BE2C (cell line): ENCODE results near the gene GLRX5.
A peak's percentile ranks its signal among the peaks of the same experiment; 100 is the strongest.

Experiments
- DNase-seq: peaks from one replicate; pipeline ENCODE4 v3.0.0-alpha.2; 2020
- H3K27me3 ChIP-seq: fragments of 250-450 bp; sonication (Bioruptor Pico); 2 replicates; pipeline ENCODE4 v1.5.1; 2020; ENCODE audit warnings: mild to moderate bottlenecking
- H3K36me3 ChIP-seq: fragments of 250-450 bp; sonication (Bioruptor Pico); 2 replicates; pipeline ENCODE4 v1.5.1; 2020; ENCODE audit warnings: mild to moderate bottlenecking
- H3K4me1 ChIP-seq: fragments of 250-450 bp; sonication (Bioruptor Pico); 2 replicates; pipeline ENCODE4 v1.5.1; 2020
- H3K4me3 ChIP-seq: 2 replicates; pipeline ENCODE4 v1.5.1; 2011; ENCODE audit warnings: low read depth, low read length
- H3K9me3 ChIP-seq: fragments of 250-450 bp; sonication (Bioruptor Pico); 2 replicates; pipeline ENCODE4 v1.5.1; 2020
- TF ChIP-seq, protein P1 (sequence below): IDR thresholded peaks from 2 replicates; pipeline ENCODE4 v1.5.1; 2012; ENCODE audit warnings: mild to moderate bottlenecking, low read depth, low read length

The GLRX5 gene

DNA sequence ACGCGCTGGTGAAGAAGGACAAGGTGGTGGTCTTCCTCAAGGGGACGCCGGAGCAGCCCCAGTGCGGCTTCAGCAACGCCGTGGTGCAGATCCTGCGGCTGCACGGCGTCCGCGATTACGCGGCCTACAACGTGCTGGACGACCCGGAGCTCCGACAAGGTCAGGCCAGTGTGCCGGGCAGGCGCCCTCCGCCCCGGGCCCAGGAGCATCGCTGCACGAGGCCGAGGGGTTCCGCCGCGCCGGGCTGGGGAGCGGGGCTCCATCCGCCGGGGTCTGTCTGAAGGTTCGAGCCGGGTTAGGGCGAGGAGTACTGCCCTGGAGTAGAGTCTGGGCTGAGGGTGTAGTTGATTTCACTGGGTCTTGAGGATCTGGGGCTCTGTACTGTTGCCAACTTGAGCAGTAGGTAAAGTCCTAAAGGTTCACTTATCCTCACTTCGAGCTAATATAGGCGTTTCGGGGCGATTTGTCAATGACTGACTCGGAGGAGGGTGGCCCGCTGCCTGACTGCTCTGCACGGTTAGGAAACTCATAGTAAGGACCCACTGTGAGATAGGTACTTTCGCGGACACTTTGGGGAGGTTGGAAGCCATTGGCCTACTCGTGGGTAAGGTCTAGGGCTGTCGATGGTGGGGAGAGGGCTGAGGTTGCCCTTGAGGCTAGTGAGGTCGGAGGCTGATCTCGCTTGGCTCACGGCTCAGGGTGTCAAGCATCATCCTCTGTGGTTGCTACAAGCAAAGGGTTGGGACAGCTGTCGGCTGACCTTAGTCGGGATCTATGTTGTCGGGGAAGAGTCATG lies 574 bp downstream of the GLRX5 start:
- Histone ChIP-seq H3K4me3 (peak overlapping the region; percentile 98), H3K9me3 (no peaks in the 10 kb centered on the region), H3K36me3 (peaks cover 12% of the 10 kb centered on the region; the same call in 1 of the 2 replicates), H3K4me1 (peaks cover 5% of the 10 kb centered on the region), H3K27me3 (no peaks in the 10 kb centered on the region)
- TF ChIP-seq, protein P1, sequence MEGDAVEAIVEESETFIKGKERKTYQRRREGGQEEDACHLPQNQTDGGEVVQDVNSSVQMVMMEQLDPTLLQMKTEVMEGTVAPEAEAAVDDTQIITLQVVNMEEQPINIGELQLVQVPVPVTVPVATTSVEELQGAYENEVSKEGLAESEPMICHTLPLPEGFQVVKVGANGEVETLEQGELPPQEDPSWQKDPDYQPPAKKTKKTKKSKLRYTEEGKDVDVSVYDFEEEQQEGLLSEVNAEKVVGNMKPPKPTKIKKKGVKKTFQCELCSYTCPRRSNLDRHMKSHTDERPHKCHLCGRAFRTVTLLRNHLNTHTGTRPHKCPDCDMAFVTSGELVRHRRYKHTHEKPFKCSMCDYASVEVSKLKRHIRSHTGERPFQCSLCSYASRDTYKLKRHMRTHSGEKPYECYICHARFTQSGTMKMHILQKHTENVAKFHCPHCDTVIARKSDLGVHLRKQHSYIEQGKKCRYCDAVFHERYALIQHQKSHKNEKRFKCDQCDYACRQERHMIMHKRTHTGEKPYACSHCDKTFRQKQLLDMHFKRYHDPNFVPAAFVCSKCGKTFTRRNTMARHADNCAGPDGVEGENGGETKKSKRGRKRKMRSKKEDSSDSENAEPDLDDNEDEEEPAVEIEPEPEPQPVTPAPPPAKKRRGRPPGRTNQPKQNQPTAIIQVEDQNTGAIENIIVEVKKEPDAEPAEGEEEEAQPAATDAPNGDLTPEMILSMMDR: no peak
- no peak for DNase-seq

DNA sequence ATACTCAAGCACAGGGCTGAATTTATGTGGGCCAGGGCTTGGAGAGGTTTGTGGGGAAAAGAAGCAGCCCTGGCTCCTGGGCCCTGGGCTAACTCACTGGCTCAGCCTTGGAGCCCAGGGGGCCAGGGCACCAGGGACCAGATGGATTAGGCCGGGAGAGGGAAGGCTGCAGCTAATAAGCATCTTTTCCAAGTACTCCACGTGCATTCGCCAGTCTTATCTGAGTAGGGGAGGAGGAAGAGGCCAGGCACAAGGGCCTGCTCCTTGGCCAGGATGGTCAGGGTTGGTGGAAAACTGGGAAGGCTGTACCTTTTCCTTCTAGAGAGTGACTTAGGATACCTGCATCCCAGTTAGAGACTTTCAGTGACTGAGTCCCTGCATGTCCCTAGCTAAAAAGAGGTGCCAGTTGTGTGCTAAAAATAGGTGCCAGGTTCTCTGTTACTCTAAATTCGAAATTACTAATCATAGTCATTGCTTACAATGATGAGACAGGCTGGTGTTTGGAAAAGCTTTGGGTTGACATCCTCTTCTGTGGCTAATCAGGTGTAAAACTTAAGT lies 1.3 kb downstream of the GLRX5 start:
- no peak for DNase-seq
- no peaks in the 10 kb centered on the region for H3K9me3 ChIP-seq
- H3K27me3 ChIP-seq: no peaks in the 10 kb centered on the region
- peaks cover 5% of the 10 kb centered on the region for H3K4me1 ChIP-seq
- H3K4me3 ChIP-seq: peak overlapping the region; percentile 98
- TF ChIP-seq, protein P1: no peak
- H3K36me3 ChIP-seq: peaks cover 8% of the 10 kb centered on the region; the same call in 1 of the 2 replicates

DNA sequence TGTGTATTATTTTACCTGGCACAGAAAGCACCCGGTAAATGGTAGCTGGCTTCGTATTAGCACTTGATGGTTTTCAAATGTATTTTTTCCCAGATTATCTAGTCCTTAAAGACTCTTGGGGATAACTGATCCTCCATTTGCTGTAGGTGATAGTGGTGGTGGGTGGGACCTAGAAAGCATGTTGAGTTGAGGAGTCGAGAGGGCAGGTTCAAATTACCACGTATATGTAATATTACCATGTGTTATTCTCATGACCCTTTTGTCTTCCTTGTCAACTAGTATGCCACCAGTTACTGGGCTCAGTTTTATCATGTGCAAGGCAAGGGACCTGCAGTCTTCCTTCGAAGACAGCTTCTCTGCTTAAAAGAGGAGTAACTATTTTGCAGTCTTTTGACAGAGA lies 1.8 kb downstream of the GLRX5 start:
- no peak for DNase-seq
- H3K4me1 ChIP-seq: peaks cover 5% of the 10 kb centered on the region
- H3K27me3 ChIP-seq: no peaks in the 10 kb centered on the region
- peak overlapping the region; percentile 98 for H3K4me3 ChIP-seq
- TF ChIP-seq, protein P1: no peak
- H3K36me3 ChIP-seq: peaks cover 4% of the 10 kb centered on the region; the same call in 1 of the 2 replicates
- no peaks in the 10 kb centered on the region for H3K9me3 ChIP-seq

DNA sequence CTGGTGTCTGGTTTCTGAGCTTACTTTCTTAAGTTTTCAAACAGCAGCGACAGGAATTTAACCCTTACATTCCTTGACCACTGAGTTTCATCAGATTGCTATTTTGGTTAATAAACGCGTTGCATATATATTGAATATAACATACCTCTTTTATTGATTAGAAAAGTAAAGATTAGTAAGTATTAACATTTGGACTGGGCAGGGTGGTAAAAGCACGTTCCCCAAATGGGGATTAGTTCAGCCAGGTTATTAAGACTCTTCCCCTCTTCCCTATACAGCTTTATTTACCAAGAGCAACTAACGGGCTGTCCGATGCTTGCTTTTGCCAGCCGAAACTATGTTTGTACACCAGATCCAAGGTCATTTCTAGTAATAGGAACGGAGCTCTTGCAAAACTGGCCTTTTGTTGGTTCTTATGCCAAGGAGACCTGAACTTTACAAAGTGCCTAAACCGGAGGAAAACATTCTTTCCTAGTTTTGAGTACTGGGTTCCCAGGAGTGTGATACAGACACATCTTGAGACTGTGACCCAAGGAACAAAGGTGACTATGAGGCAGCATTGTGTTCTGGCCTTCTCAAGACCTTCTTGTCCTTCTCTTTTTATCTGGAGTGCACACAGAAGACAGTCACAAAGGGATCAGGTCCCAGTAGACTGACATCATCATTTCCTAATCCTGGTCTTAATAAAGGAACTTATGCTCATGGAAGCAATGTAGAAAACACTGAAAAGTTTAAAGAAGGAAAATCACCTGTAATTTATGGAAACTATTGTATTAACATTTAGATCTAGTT lies 2.6 kb downstream of the GLRX5 start:
- H3K4me3 ChIP-seq: peak overlapping the region; percentile 98
- H3K4me1 ChIP-seq: peaks cover 3% of the 10 kb centered on the region; the same call in 1 of the 2 replicates
- TF ChIP-seq, protein P1: no peak
- DNase-seq: no peak
- H3K9me3 ChIP-seq: no peaks in the 10 kb centered on the region
- no peaks in the 10 kb centered on the region for H3K27me3 ChIP-seq
- H3K36me3 ChIP-seq: peaks cover 4% of the 10 kb centered on the region; the same call in 1 of the 2 replicates

DNA sequence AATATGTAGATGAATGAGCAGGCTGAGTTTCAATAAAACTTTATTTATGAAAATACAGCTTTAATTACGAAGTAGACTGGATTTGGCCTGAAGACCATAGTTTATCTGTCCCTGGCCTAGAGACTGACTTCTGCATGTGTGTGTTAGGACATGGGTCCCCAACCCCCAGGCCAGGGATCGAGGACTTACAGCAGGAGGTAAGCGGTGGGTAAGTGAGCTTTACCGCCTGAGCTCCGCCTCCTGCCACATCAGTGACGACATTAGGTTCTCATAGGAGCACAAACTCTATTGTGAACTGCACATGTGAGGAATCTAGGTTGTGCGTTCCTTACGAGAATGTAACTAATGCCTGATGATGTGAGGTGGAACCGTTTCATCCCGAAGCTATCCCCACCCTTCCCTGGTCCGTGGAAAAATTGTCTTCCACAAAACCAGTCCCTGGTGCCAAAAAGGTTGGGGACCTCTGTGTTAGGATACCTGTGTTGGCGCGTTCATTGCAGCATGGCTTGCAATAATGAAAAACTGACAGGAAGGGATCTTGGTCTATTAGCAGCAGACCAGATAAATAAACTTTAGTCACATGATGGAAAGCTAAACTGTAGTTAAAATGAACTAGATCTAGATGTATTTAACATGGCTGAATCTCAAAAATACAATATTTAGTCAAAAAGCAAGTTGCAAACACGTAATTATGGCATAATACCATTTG lies 4.1 kb downstream of the GLRX5 start:
- Histone ChIP-seq H3K9me3 (no peaks in the 10 kb centered on the region), H3K36me3 (no peaks in the 10 kb centered on the region), H3K4me3 (no peak overlapping the region), H3K27me3 (no peaks in the 10 kb centered on the region), H3K4me1 (peaks cover 3% of the 10 kb centered on the region; the same call in 1 of the 2 replicates)
- TF ChIP-seq, protein P1: no peak
- no peak for DNase-seq
